Adrenal gland (tissue), 5 donors: ENCODE results near the gene FJX1.

ENCODE experiments used
- CTCF ChIP-seq, 6 experiments: fragments of 450-650 bp in 4 of 6; fragments of 200-600 bp in 2 of 6; sonication (generic) in 1 of 6; IDR thresholded peaks; 1 replicate in 5 of 6; 2 replicates in 1 of 6; pipeline versions ENCODE4 v1.5.1 to v1.8.0; 2016 to 2021; ENCODE audit warnings: antibody characterized with exemption in 6 of 6, mild to moderate bottlenecking in 2 of 6, moderate library complexity in 1 of 6
- POLR2A ChIP-seq, 2 donors: fragments of 450-650 bp; IDR thresholded peaks; one replicate each; pipeline ENCODE4 v1.6.1; 2017; ENCODE audit warnings: antibody characterized with exemption in 2 of 2, mild to moderate bottlenecking in 2 of 2, moderate library complexity in 1 of 2
- donor health status: DM: no; HTN: no; CAD: no.

- TF ChIP-seq CTCF (IDR thresholded peaks at IDR 0.05) (no peak), POLR2A (IDR thresholded peaks at IDR 0.05) (no peak)
Measured at GRCh38 chr11:35614939-35615569, 3.2 kb upstream of the FJX1 start.
